ENCODE results near the gene P4HB. TPM values are rescaled to one million over a fixed set of nuclear protein-coding genes. Genes with fewer than 3 reads are reported as not detected.

The P4HB gene
- total RNA-seq, 1 experiment from 2014 or later = 666 TPM

DNA sequence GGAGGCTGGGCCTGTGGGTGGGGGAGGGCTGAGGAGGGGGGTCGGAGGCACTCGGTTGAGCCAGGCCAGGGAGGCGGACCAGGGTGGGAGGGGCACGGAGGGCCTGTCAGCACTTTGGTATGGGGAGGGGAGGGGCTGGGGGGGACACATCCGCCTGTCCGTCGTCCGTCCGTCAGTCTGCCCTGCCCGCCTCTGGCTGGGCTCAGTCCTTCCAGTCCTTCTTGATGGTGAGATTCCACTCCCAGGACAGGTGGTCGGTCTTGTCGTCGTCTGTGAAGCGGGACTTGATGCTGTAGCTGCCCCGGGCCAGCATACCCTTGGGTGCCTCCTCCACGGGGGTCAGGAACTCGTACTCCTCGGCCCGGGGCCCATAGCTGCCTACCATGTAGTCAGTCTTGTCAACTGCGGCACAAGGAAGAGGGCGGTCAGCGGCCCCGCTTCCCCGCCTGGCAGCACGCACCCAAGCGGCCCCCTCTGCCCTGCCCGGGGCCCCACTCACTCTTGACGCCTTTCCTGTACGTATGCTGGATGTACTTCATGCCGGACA is 8.4 kb upstream of the P4HB start:
- peak; percentile 69 for DNase-seq (ENCODE audit: low read depth)

DNA sequence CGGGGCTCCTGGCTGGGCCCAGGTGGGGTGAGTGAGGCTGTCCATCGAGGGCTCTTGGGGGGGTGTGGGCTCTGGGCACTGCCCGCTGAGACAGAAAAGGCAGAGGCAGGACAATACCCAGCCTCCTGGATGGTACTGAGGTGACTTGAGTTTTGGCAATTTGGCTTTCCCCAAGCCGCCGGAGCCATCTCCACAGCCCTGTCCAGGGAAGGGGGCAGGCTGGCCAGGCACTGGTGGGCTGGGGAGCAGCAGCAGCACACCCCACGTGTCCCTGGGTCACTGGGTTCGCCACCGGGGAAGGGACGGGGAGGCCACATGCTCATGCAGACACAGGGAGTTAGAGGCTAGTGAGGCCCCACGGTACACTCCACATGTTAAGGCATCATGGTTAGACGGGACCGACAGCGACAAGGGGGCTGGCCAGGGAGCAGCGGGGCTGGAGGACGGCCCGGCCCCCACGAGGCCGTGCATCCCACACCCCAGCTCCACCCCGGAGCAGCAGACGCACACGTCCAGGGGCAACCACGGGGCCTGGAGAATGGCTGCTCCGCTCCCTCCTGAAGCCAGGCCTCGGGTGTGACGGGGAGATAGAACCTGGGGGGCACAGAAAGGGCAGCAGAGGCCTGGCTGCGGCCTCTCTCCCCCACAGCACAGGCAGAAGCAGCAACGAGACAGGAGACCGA is 7.8 kb upstream of the P4HB start:
- peak; percentile 35 for DNase-seq (ENCODE audit: low read depth)

DNA sequence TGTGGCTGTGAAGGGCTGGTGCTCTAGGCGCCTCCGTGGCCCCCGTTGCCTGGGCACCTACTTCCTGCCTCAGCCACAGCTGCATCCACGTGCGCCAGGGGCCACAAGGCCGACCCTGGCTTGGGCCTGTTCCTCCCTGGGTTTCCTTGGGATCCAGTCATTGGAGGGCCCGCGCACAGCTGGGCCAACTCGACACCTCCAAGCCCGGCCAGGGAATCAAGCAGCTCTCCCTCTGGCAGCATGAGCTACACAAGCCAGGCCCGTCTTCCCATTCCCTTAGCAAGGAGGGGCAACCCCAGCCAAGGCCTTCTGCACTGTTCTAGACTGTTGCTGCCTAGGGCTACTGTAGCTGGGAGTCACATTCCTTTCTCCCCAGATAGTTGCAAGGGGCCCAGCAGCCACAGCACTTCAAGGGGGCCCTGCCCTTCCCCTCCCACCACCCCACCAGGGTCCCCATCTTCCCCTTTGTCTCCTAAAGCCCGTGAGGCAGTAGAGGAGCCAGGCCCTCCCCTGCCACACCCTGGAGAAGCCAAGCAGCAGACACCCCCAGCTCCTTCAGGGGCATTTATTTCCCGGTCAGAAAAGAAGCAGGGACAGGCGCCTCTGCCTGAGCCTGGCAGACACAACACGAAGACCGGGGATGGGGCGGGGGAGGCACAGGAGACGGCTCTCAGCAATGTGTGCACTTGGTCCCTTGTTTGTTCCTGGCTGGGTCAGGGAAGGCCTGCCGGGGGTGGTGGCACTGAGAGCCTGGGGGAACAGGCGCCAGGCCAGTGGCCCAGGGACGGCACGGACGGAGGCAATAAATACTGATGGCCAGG is 7.0 kb upstream of the P4HB start:
- peak; percentile 77 for DNase-seq (ENCODE audit: low read depth)

DNA sequence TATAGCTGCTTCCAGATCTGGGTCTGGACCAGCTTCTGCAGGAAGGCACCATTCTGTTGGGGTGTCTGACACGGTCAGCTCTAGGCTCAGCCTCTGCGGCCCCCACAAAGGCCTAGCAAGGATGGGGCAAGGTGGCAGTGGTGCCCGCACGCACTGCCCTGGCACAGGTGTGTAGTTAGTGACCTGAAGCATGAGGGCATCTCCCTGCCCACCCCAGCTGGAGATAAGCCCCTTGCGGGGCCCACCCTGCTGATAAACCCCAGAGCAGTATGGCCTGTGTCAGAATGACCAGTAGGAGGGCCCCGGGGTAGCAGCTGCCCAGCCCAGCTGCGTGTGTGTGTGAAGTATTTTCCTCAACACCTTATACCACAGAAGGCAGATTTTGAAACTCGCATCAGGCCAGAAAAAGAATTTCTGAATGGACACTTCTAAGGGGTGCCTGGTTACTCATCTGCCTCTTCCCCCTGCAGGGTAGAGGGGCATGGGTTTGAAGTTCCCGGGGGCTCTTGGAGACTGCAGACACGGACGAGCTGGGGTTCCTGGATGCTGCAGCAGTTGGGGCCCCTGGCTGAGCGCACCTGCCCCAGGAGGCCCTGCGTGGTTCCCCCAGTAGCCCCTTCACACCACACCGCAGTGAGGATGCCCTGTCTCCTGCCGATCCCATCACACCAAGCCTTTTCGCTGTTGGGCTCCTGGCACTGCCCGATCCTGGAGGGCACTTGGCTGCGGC is 6.3 kb upstream of the P4HB start:
- no peak for DNase-seq (ENCODE audit: low read depth)

GRCh38 chr17:81865733-81866439 is 5.6 kb upstream of the P4HB start:
- DNase-seq (ENCODE audit: low read depth) = no peak

- no peak for DNase-seq (ENCODE audit: low read depth)
These were observed 5.0 kb upstream of the P4HB start for GRCh38 chr17:81865358-81865732.

DNA sequence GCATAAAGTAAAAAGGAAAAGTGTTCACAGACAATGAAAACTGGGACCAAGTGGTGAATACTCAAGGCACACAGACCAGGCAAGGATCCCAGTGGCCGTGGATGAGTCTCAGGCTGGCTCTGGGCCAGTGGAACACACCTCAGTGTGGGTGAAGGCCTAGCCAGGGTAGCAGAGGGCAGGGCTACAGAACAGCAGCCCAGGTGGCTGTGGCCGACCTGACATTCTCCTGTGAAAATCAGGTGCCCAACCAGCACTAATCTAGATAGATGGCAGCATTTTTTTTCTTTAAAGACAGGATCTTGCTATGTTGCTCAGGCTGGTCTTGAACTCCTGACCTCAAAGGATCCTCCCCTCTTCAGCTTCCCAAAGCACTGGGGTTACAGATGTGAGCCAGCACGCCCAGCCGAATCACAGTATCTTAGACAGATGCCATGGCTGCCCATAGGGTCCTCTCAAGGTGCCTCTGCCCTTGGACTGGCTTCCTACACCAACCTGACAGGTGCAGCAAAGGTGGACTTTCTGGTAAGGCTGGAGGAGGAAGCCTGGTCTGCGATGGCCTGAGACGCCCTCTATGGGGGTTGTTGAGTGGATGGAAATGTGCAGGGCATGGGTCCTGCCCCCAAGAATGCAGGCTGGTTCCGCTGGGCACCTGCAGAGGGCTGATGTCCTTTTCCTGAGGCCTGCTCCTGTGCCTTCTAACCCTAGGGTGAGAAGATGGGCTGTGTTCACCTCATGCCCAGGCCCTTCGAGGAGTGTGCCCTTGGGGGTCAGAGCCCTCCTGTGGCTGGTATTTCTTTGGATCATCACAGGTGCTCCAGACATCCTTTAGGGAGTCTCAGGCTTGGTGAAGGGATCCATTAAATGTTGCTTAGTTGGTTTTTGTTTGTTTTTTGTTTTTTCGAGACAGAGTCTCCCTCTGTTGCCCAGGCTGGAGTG is 3.8 kb upstream of the P4HB start:
- DNase-seq (ENCODE audit: low read depth) = no peak

- no peak for DNase-seq (ENCODE audit: low read depth)
These were observed 2.9 kb upstream of the P4HB start for GRCh38 chr17:81863123-81863675.

- peak; percentile 100 for DNase-seq (ENCODE audit: low read depth)
These were observed 627 bp upstream of the P4HB start for GRCh38 chr17:81860756-81861568.

GRCh38 chr17:81858967-81859905 is 1.1 kb downstream of the P4HB start:
- DNase-seq (ENCODE audit: low read depth) = no peak

GRCh38 chr17:81858170-81858966 is 2.0 kb downstream of the P4HB start:
- no peak for DNase-seq (ENCODE audit: low read depth)

GRCh38 chr17:81854974-81855774 is 5.2 kb downstream of the P4HB start:
- DNase-seq (ENCODE audit: low read depth) = no peak

GRCh38 chr17:81852237-81852636 is 8.1 kb downstream of the P4HB start:
- no peak for DNase-seq (ENCODE audit: low read depth)

GRCh38 chr17:81851423-81851822 is 8.9 kb downstream of the P4HB start:
- no peak for DNase-seq (ENCODE audit: low read depth)

- no peak for DNase-seq (ENCODE audit: low read depth)
These were observed 10.9 kb downstream of the P4HB start for GRCh38 chr17:81849457-81849856.
